H9 (cell line): ENCODE results near the gene CLCN2. TPM values are rescaled to one million over a fixed set of nuclear protein-coding genes. Genes with fewer than 3 reads are reported as not detected.

Experiments used
- DNase-seq: peaks from one replicate; pipeline ENCODE4 v3.0.0-alpha.2; 2017
- H2AFZ ChIP-seq: one replicate; pipeline ENCODE4 v1.6.1; 2013; ENCODE audit warnings: mild to moderate bottlenecking, low read length, control low read depth, moderate library complexity
- H2AK5ac ChIP-seq: 2 replicates; pipeline ENCODE4 v1.6.1; 2013; ENCODE audit warnings: low read length, control low read depth, mixed read lengths; ENCODE audit not compliant: insufficient read length
- H2BK120ac ChIP-seq: one replicate; pipeline ENCODE4 v1.6.1; 2013; ENCODE audit warnings: low read depth, mild to moderate bottlenecking, low read length, control low read depth, inconsistent platforms; ENCODE audit not compliant: poor library complexity, severe bottlenecking
- H2BK12ac ChIP-seq: 2 replicates; pipeline ENCODE4 v1.6.1; 2013; ENCODE audit warnings: low read length, control low read depth, mixed read lengths, low read depth; ENCODE audit not compliant: insufficient read length
- H2BK15ac ChIP-seq: 2 replicates; pipeline ENCODE4 v1.6.1; 2013; ENCODE audit warnings: low read depth, low read length, control low read depth
- H2BK20ac ChIP-seq: one replicate; pipeline ENCODE4 v1.6.1; 2013; ENCODE audit warnings: low read depth, mild to moderate bottlenecking, low read length, control low read depth, inconsistent platforms; ENCODE audit not compliant: poor library complexity, severe bottlenecking
- H2BK5ac ChIP-seq: 2 replicates; pipeline ENCODE4 v1.6.1; 2013; ENCODE audit warnings: low read length, control low read depth, mixed read lengths; ENCODE audit not compliant: insufficient read length
- H3K14ac ChIP-seq: 2 replicates; pipeline ENCODE4 v1.6.1; 2013; ENCODE audit warnings: low read length, control low read depth; ENCODE audit not compliant: insufficient read depth
- H3K18ac ChIP-seq: 2 replicates; pipeline ENCODE4 v1.6.1; 2013; ENCODE audit warnings: low read depth, mild to moderate bottlenecking, mixed read lengths, low read length, control low read depth; ENCODE audit not compliant: insufficient read length
- H3K23ac ChIP-seq: 2 replicates; pipeline ENCODE4 v1.6.1; 2013; ENCODE audit warnings: low read length, control low read depth, mixed read lengths, low read depth; ENCODE audit not compliant: insufficient read length
- H3K23me2 ChIP-seq: 2 replicates; pipeline ENCODE4 v1.6.1; 2013; ENCODE audit warnings: low read depth, mild to moderate bottlenecking, mixed read lengths, low read length, control low read depth; ENCODE audit not compliant: insufficient read length, poor library complexity, severe bottlenecking
- H3K27ac ChIP-seq: 2 replicates; pipeline ENCODE4 v1.5.1; 2013; ENCODE audit warnings: low read length, control low read depth, mixed read lengths, low read depth; ENCODE audit not compliant: insufficient read length
- H3K27me3 ChIP-seq: 2 replicates; pipeline ENCODE4 v1.6.1; 2013; ENCODE audit warnings: low read length, control low read depth, inconsistent platforms; ENCODE audit not compliant: insufficient read depth
- H3K4ac ChIP-seq: 2 replicates; pipeline ENCODE4 v1.6.1; 2013; ENCODE audit warnings: low read depth, mild to moderate bottlenecking, control low read depth, inconsistent platforms, low read length, moderate library complexity
- H3K4me1 ChIP-seq: 2 replicates; pipeline ENCODE4 v1.6.1; 2013; ENCODE audit warnings: low read length, control low read depth, inconsistent platforms; ENCODE audit not compliant: insufficient read depth
- H3K4me2 ChIP-seq: 2 replicates; pipeline ENCODE4 v1.6.1; 2013; ENCODE audit warnings: low read length, control low read depth, mixed read lengths; ENCODE audit not compliant: insufficient read length, insufficient read depth
- H3K56ac ChIP-seq: 2 replicates; pipeline ENCODE4 v1.6.1; 2013; ENCODE audit warnings: low read depth, mild to moderate bottlenecking, mixed read lengths, low read length, control low read depth; ENCODE audit not compliant: insufficient read length
- H3K79me1 ChIP-seq: 2 replicates; pipeline ENCODE4 v1.6.1; 2013; ENCODE audit warnings: low read depth, mild to moderate bottlenecking, moderate library complexity, low read length, control low read depth, inconsistent platforms; ENCODE audit not compliant: insufficient read depth, poor library complexity, severe bottlenecking
- H3K79me2 ChIP-seq: 2 replicates; pipeline ENCODE4 v1.6.1; 2013; ENCODE audit warnings: low read length, control low read depth, inconsistent platforms; ENCODE audit not compliant: insufficient read depth
- H3K9ac ChIP-seq: 2 replicates; pipeline ENCODE4 v1.6.1; 2013; ENCODE audit warnings: low read length, control low read depth, mixed read lengths; ENCODE audit not compliant: insufficient read length; ENCODE audit errors: extremely low read depth
- H3K9me3 ChIP-seq: one replicate; pipeline ENCODE4 v1.6.1; 2013; ENCODE audit warnings: low read depth, low read length, inconsistent platforms; ENCODE audit not compliant: control insufficient read depth
- H3T11ph ChIP-seq: one replicate; pipeline ENCODE4 v1.6.1; 2013; ENCODE audit warnings: mild to moderate bottlenecking, low read length, control low read depth, inconsistent platforms
- H4K20me1 ChIP-seq: one replicate; pipeline ENCODE4 v1.6.1; 2013; ENCODE audit not compliant: control insufficient read depth, insufficient read length, insufficient read depth
- H4K5ac ChIP-seq: 2 replicates; pipeline ENCODE4 v1.6.1; 2013; ENCODE audit warnings: low read depth, mild to moderate bottlenecking, mixed read lengths, low read length, control low read depth; ENCODE audit not compliant: insufficient read length
- H4K8ac ChIP-seq: replicated peaks from 2 replicates; pipeline ENCODE4 v1.6.1; 2013; ENCODE audit warnings: low read length, control low read depth, mixed read lengths, low read depth; ENCODE audit not compliant: insufficient read length
- H4K91ac ChIP-seq: 2 replicates; pipeline ENCODE4 v1.6.1; 2013; ENCODE audit warnings: low read depth, mild to moderate bottlenecking, moderate library complexity, mixed read lengths, low read length, control low read depth; ENCODE audit not compliant: insufficient read length
- H3K27ac Mint-ChIP-seq, 3 experiments: 2 replicates in 2 of 3; 3 replicates in 1 of 3; pipeline ENCODE4 v1.8.0; 2020 to 2021; ENCODE audit warnings: mixed read lengths in 3 of 3, mild to moderate bottlenecking in 1 of 3, moderate library complexity in 1 of 3
- H3K27me3 Mint-ChIP-seq: 2 replicates; pipeline ENCODE4 v1.8.0; 2021; ENCODE audit warnings: low read depth, mild to moderate bottlenecking, moderate library complexity, mixed read lengths
- H3K36me3 Mint-ChIP-seq, 3 experiments: 2 replicates in 2 of 3; 3 replicates in 1 of 3; pipeline ENCODE4 v1.8.0; 2020 to 2021; ENCODE audit warnings: low read depth in 3 of 3, mixed read lengths in 3 of 3; ENCODE audit not compliant: insufficient read depth in 1 of 3
- H3K4me1 Mint-ChIP-seq, 2 experiments: 2 replicates each; pipeline ENCODE4 v1.8.0; 2020; ENCODE audit warnings: mixed read lengths in 2 of 2
- H3K4me3 Mint-ChIP-seq, 2 experiments: 2 replicates in 1 of 2; 3 replicates in 1 of 2; pipeline ENCODE4 v1.8.0; 2020 to 2021; ENCODE audit warnings: mild to moderate bottlenecking in 2 of 2, mixed read lengths in 2 of 2, moderate library complexity in 1 of 2
- H3K9me3 Mint-ChIP-seq, 2 experiments: 2 replicates in 1 of 2; 3 replicates in 1 of 2; pipeline ENCODE4 v1.8.0; 2020; ENCODE audit warnings: mild to moderate bottlenecking in 2 of 2, mixed read lengths in 2 of 2, moderate library complexity in 1 of 2
- CTCF ChIP-seq: fragments of 200-600 bp; sonication (generic); conservative IDR thresholded peaks from 3 replicates; pipeline ENCODE4 v1.8.0; 2021; ENCODE audit warnings: antibody characterized with exemption, mild to moderate bottlenecking
- WGBS: extraction: QIAGEN DNeasy Blood & Tissue Kit; methylation state at CpG from one replicate; pipeline ENCODE4 v1.1.7; 2013; ENCODE audit warnings: missing lambda C conversion rate, low lambda C conversion rate, mixed read lengths; ENCODE audit not compliant: insufficient read length; ENCODE audit errors: extremely low coverage; 5-methylcytosine and 5-hydroxymethylcytosine counted together
- total RNA-seq: library from RNA; stranded (reverse); gene quantifications from 2 replicates; pipeline ENCODE4 v1.2.1, GENCODE V29; 2021

CLCN2 gene
- total RNA-seq, 1 experiment from 2014 or later = 17.2 TPM

GRCh38 chr3:184395320-184395660 is 33.9 kb upstream of the CLCN2 start:
- no peak overlapping the region for H3K4me2 ChIP-seq
- peak overlapping the region in 1 of 3 experiments; percentile 90; a peak in 1 of 7 replicates for H3K27ac Mint-ChIP-seq
- no peak overlapping the region for H2AFZ ChIP-seq
- no peak overlapping the region for H4K91ac ChIP-seq
- H3K4me1 ChIP-seq = no peaks in the 10 kb centered on the region; the same call in 1 of the 2 replicates
- peaks cover 23% of the 10 kb centered on the region for H3K27me3 Mint-ChIP-seq
- no peak overlapping the region for H3K4me3 Mint-ChIP-seq
- peaks cover 6 to 15% of the 10 kb centered on the region in 2 experiments for H3K4me1 Mint-ChIP-seq
- H4K20me1 ChIP-seq = no peaks in the 10 kb centered on the region
- H3K23ac ChIP-seq = no peak overlapping the region
- no peak overlapping the region for H3K4ac ChIP-seq
- no peak overlapping the region for H2AK5ac ChIP-seq
- H2BK5ac ChIP-seq = no peak overlapping the region
- H3K79me2 ChIP-seq = no peaks in the 10 kb centered on the region
- no peaks in the 10 kb centered on the region for H3K9me3 Mint-ChIP-seq
- no peak overlapping the region for H2BK120ac ChIP-seq
- no peak for TF ChIP-seq CTCF
- H3T11ph ChIP-seq = no peak overlapping the region
- DNase-seq = no peak
- H3K14ac ChIP-seq = no peak overlapping the region
- H3K9ac ChIP-seq = no peak overlapping the region
- no peaks in the 10 kb centered on the region for H3K79me1 ChIP-seq
- H3K9me3 ChIP-seq = no peaks in the 10 kb centered on the region
- no peaks in the 10 kb centered on the region for H3K36me3 Mint-ChIP-seq
- no peak overlapping the region for H3K27ac ChIP-seq
- no peak overlapping the region for H3K56ac ChIP-seq
- no peak overlapping the region for H2BK15ac ChIP-seq
- no peak overlapping the region for H4K5ac ChIP-seq
- H3K27me3 ChIP-seq = no peaks in the 10 kb centered on the region
- no peak overlapping the region for H2BK20ac ChIP-seq
- no peak overlapping the region for H3K18ac ChIP-seq
- H3K23me2 ChIP-seq = peaks cover 2% of the 10 kb centered on the region
- H4K8ac ChIP-seq = no peak overlapping the region
- WGBS = no CpG with 5 or more reads among the region's 5 CpGs
- no peak overlapping the region for H2BK12ac ChIP-seq
